HepG2 (cell line): ENCODE measurements around the gene PGAP3. TPM values are rescaled to one million over a fixed set of nuclear protein-coding genes. Genes with fewer than 3 reads are reported as not detected.
A peak's percentile ranks its signal among the peaks of the same experiment; 100 is the strongest.

Experiments
- CAMTA2 ChIP-seq: sonication (generic); formaldehyde crosslinking; IDR thresholded peaks from 2 replicates; pipeline ENCODE4 v1.4.0; 2020; ENCODE audit warnings: mild to moderate bottlenecking, missing genetic modification reagents, borderline replicate concordance
- ELF3 ChIP-seq: IDR thresholded peaks from 2 replicates; pipeline ENCODE4 v1.6.1; 2016; ENCODE audit warnings: missing genetic modification reagents, missing compliant biosample characterization
- HNF4G ChIP-seq, 2 experiments: sonication (generic) in 1 of 2; formaldehyde crosslinking in 1 of 2; IDR thresholded peaks; 2 replicates each; pipeline versions ENCODE4 v1.4.0 to v1.6.1; 2011 to 2020; ENCODE audit warnings: borderline replicate concordance in 2 of 2, low read depth in 2 of 2, mild to moderate bottlenecking in 2 of 2, low read length in 1 of 2, missing genetic modification reagents in 1 of 2, moderate library complexity in 1 of 2
- NCOA5 ChIP-seq: sonication (generic); formaldehyde crosslinking; IDR thresholded peaks from 2 replicates; pipeline ENCODE4 v1.4.0; 2020; ENCODE audit warnings: missing genetic modification reagents
- POLR2AphosphoS2 ChIP-seq: IDR thresholded peaks from 2 replicates; pipeline ENCODE4 v1.6.1; 2011; ENCODE audit warnings: low read depth, low read length, improper control_type of control experiment
- PRMT3 ChIP-seq: sonication (generic); formaldehyde crosslinking; IDR thresholded peaks from 2 replicates; pipeline ENCODE4 v1.8.1; 2022; ENCODE audit warnings: low read depth, mild to moderate bottlenecking, moderate library complexity, missing genetic modification reagents, borderline replicate concordance
- RFX1 ChIP-seq: fragments of 450-650 bp; IDR thresholded peaks from 2 replicates; pipeline ENCODE4 v1.6.1; 2017
- SUZ12 ChIP-seq: fragments of 150-350 bp; IDR thresholded peaks from 2 replicates; pipeline ENCODE4 v1.6.1; 2014; ENCODE audit warnings: low read depth, low read length
- TBX2 ChIP-seq: sonication (generic); formaldehyde crosslinking; IDR thresholded peaks from 2 replicates; pipeline ENCODE4 v1.5.0; 2020; ENCODE audit warnings: missing genetic modification reagents, mild to moderate bottlenecking, borderline replicate concordance
- ZFP41 ChIP-seq: sonication (generic); formaldehyde crosslinking; IDR thresholded peaks from 2 replicates; pipeline ENCODE4 v1.4.0; 2020; ENCODE audit warnings: mild to moderate bottlenecking, missing genetic modification reagents, borderline replicate concordance
- ZNF124 ChIP-seq: sonication (generic); formaldehyde crosslinking; IDR thresholded peaks from 2 replicates; pipeline ENCODE4 v1.4.0; 2020; ENCODE audit warnings: missing genetic modification reagents
- ZNF317 ChIP-seq: sonication (generic); formaldehyde crosslinking; IDR thresholded peaks from 2 replicates; pipeline ENCODE4 v1.5.0; 2020; ENCODE audit warnings: mild to moderate bottlenecking, missing genetic modification reagents
- ZNF333 ChIP-seq: sonication (generic); formaldehyde crosslinking; IDR thresholded peaks from 2 replicates; pipeline ENCODE4 v1.4.0; 2020; ENCODE audit warnings: mild to moderate bottlenecking, missing genetic modification reagents, borderline replicate concordance
- ZNF546 ChIP-seq: sonication (generic); formaldehyde crosslinking; conservative IDR thresholded peaks from 2 replicates; pipeline ENCODE4 v1.8.1; 2023; ENCODE audit warnings: mild to moderate bottlenecking, missing genetic modification reagents
- ZNF556 ChIP-seq: sonication (generic); formaldehyde crosslinking; IDR thresholded peaks from 2 replicates; pipeline ENCODE4 v1.4.0; 2020; ENCODE audit warnings: mild to moderate bottlenecking, missing genetic modification reagents, borderline replicate concordance
- ZNF619 ChIP-seq: sonication (generic); formaldehyde crosslinking; IDR thresholded peaks from 2 replicates; pipeline ENCODE4 v1.4.0; 2020; ENCODE audit warnings: mild to moderate bottlenecking, missing genetic modification reagents
- ZNF672 ChIP-seq: sonication (generic); formaldehyde crosslinking; IDR thresholded peaks from 2 replicates; pipeline ENCODE4 v1.8.1; 2022; ENCODE audit warnings: missing genetic modification reagents
- ZNF768 ChIP-seq: sonication (generic); formaldehyde crosslinking; IDR thresholded peaks from 2 replicates; pipeline ENCODE4 v1.4.0; 2020; ENCODE audit warnings: missing genetic modification reagents
- ZSCAN31 ChIP-seq: sonication (generic); formaldehyde crosslinking; IDR thresholded peaks from 2 replicates; pipeline ENCODE4 v1.5.0; 2020; ENCODE audit warnings: low read depth, mild to moderate bottlenecking, missing genetic modification reagents
- polyA plus RNA-seq, 8 experiments: library from polyadenylated mRNA; depleted of rRNA in 3 of 8; stranded (reverse) in 7 of 8; unstranded in 1 of 8; fragments of >200 nt; fragmentation: Illumina TruSeq in 4 of 8; extraction: Trizol in 4 of 8; gene quantifications; 2 replicates each; pipeline versions ENCODE4 v1.2.1 to v1.2.3, GENCODE V29; 2011 to 2016; ENCODE audit warnings: low read depth in 4 of 8, missing spikeins in 1 of 8, mixed read lengths in 1 of 8; ENCODE audit not compliant: insufficient read depth in 1 of 8
- total RNA-seq, 5 experiments: library from RNA; depleted of rRNA; stranded (reverse); fragments of >200 nt; fragmentation: Illumina TruSeq; extraction: Trizol; gene quantifications; 2 replicates each; pipeline ENCODE4 v1.2.3, GENCODE V29; 2016; ENCODE audit warnings: low read depth in 1 of 5
- TF ChIP-seq, protein P1 (sequence below): sonication (generic); formaldehyde crosslinking; IDR thresholded peaks from 2 replicates; pipeline ENCODE4 v1.5.0; 2020; ENCODE audit warnings: missing genetic modification reagents, mild to moderate bottlenecking, borderline replicate concordance
- TF ChIP-seq, protein P2 (sequence below): sonication (generic); formaldehyde crosslinking; IDR thresholded peaks from 2 replicates; pipeline ENCODE4 v1.4.0; 2020; ENCODE audit warnings: missing genetic modification reagents
- TF ChIP-seq, protein P3 (sequence below): IDR thresholded peaks from 2 replicates; pipeline ENCODE4 v1.6.1; 2016; ENCODE audit warnings: missing genetic modification reagents, missing compliant biosample characterization
- TF ChIP-seq, protein P4 (sequence below): sonication (generic); formaldehyde crosslinking; IDR thresholded peaks from 2 replicates; pipeline ENCODE4 v1.9.0; 2021; ENCODE audit warnings: missing genetic modification reagents, mild to moderate bottlenecking, borderline replicate concordance
- TF ChIP-seq, protein P5 (sequence below): sonication (generic); formaldehyde crosslinking; IDR thresholded peaks from 2 replicates; pipeline ENCODE4 v1.4.0; 2020; ENCODE audit warnings: missing genetic modification reagents, low read depth, mild to moderate bottlenecking, borderline replicate concordance

Gene PGAP3
- total and polyA plus RNA-seq, 2 of the 13 experiments (the other 11 are each of a cell fraction or from before 2014, with no cell fraction given): 11.9 to 14.6 TPM

DNA sequence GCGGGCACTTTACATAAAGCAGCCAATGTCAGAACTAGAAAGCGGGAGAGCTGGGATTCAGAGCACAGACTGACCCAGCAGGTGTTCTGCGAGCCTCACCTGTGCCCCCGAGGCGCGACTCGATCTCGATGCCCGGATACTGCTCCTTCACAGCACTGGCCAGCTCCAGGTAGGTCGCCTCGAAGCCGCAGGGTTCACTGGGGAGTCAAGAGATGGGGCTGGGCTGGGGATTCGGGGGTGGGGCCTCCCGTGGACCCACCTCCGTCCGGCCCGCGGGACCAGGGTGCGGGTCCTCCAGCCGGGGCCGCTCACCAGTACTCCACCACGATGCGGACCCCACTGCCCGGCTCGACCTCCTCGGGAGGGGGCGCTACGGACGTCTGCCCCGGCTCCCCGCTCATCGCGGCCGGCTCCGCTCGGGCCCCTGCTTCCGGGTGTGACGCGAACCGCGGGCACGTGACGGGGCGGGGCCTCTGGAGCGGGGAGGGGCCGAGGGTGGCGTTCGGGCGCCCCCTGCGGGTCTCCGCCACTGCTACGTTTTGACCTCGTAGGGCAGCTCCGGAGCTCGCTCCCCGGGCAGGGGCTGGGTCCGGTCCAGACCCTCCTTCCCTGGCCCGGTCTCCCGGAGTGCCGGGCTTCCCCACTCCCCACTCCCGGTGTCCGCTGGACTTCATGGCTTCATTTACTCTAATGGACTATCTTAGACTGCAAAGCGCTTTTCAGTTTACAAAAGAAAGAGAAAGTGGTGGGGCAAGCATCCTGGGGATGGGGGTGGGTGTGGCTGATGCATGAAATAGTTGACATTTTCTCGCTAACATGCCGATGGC lies 42.5 kb upstream of the PGAP3 start, which contains the start of gene MIEN1 (continued):
- TF ChIP-seq, protein P1, sequence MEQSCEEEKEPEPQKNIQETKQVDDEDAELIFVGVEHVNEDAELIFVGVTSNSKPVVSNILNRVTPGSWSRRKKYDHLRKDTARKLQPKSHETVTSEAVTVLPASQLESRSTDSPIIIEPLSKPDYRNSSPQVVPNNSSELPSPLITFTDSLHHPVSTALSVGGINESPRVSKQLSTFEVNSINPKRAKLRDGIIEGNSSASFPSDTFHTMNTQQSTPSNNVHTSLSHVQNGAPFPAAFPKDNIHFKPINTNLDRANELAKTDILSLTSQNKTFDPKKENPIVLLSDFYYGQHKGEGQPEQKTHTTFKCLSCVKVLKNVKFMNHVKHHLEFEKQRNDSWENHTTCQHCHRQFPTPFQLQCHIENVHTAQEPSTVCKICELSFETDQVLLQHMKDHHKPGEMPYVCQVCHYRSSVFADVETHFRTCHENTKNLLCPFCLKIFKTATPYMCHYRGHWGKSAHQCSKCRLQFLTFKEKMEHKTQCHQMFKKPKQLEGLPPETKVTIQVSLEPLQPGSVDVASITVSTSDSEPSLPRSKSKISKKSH (CRISPR knock-in tag): peak; percentile 64; the same call in 1 of the 2 replicates
- peak; percentile 54; the same call in 1 of the 2 replicates for TF ChIP-seq ZNF317 (CRISPR knock-in tag)
- no peak for TF ChIP-seq ZNF672 (CRISPR knock-in tag)
- no peak for TF ChIP-seq SUZ12
- no peak for TF ChIP-seq RFX1
- peak; percentile 66 for TF ChIP-seq ZSCAN31 (CRISPR knock-in tag)
- TF ChIP-seq, protein P2, sequence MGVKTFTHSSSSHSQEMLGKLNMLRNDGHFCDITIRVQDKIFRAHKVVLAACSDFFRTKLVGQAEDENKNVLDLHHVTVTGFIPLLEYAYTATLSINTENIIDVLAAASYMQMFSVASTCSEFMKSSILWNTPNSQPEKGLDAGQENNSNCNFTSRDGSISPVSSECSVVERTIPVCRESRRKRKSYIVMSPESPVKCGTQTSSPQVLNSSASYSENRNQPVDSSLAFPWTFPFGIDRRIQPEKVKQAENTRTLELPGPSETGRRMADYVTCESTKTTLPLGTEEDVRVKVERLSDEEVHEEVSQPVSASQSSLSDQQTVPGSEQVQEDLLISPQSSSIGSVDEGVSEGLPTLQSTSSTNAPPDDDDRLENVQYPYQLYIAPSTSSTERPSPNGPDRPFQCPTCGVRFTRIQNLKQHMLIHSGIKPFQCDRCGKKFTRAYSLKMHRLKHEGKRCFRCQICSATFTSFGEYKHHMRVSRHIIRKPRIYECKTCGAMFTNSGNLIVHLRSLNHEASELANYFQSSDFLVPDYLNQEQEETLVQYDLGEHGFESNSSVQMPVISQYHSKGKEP (CRISPR knock-in tag): 0 out of 2 replicates have a peak, but pooled peaks have one; percentile 60
- TF ChIP-seq, protein P3, sequence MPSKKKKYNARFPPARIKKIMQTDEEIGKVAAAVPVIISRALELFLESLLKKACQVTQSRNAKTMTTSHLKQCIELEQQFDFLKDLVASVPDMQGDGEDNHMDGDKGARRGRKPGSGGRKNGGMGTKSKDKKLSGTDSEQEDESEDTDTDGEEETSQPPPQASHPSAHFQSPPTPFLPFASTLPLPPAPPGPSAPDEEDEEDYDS (CRISPR knock-in tag): peak; percentile 71; the same call in 1 of the 2 replicates
- peak; percentile 95 for TF ChIP-seq ZNF556 (CRISPR knock-in tag)
- TF ChIP-seq ZNF619 (CRISPR knock-in tag): no peak; the same call in 1 of the 2 replicates
- peak; percentile 83 for TF ChIP-seq ZNF768
- TF ChIP-seq ZFP41 (CRISPR knock-in tag): no peak
- peak; percentile 38; the same call in 1 of the 2 replicates for TF ChIP-seq HNF4G (IDR thresholded peaks at IDR 0.05; ENCODE audit: borderline replicate concordance, low read depth, low read length)
- peak; percentile 67 for TF ChIP-seq HNF4G (CRISPR knock-in tag; IDR thresholded peaks at IDR 0.05; ENCODE audit: borderline replicate concordance, low read depth)
- TF ChIP-seq, protein P4, sequence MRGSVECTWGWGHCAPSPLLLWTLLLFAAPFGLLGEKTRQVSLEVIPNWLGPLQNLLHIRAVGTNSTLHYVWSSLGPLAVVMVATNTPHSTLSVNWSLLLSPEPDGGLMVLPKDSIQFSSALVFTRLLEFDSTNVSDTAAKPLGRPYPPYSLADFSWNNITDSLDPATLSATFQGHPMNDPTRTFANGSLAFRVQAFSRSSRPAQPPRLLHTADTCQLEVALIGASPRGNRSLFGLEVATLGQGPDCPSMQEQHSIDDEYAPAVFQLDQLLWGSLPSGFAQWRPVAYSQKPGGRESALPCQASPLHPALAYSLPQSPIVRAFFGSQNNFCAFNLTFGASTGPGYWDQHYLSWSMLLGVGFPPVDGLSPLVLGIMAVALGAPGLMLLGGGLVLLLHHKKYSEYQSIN (CRISPR knock-in tag): no peak
- TF ChIP-seq ZNF124 (CRISPR knock-in tag): peak; percentile 53; the same call in 1 of the 2 replicates
- TF ChIP-seq ELF3 (CRISPR knock-in tag): peak; percentile 99
- no peak for TF ChIP-seq NCOA5
- no peak for TF ChIP-seq ZNF333 (CRISPR knock-in tag)
- peak; percentile 88 for TF ChIP-seq TBX2 (CRISPR knock-in tag)
- peak; percentile 36; the same call in 1 of the 2 replicates for TF ChIP-seq POLR2AphosphoS2
- TF ChIP-seq CAMTA2 (CRISPR knock-in tag): no peak
- TF ChIP-seq, protein P5, sequence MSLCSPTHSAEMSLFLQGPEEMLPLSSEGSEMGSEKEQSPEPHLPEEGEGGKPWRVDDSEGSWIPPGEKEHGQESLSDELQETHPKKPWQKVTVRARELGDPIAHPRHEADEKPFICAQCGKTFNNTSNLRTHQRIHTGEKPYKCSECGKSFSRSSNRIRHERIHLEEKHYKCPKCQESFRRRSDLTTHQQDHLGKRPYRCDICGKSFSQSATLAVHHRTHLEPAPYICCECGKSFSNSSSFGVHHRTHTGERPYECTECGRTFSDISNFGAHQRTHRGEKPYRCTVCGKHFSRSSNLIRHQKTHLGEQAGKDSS: peak; percentile 68; the same call in 1 of the 2 replicates
- TF ChIP-seq PRMT3 (CRISPR knock-in tag): no peak
- no peak for TF ChIP-seq ZNF546 (CRISPR knock-in tag)
